ENCODE data around the gene ZNF565. TPM values are rescaled to one million over a fixed set of nuclear protein-coding genes. Genes with fewer than 3 reads are reported as not detected.

The ZNF565 gene
- total RNA-seq, 1 experiment from 2014 or later, result 3.0 TPM

DNA sequence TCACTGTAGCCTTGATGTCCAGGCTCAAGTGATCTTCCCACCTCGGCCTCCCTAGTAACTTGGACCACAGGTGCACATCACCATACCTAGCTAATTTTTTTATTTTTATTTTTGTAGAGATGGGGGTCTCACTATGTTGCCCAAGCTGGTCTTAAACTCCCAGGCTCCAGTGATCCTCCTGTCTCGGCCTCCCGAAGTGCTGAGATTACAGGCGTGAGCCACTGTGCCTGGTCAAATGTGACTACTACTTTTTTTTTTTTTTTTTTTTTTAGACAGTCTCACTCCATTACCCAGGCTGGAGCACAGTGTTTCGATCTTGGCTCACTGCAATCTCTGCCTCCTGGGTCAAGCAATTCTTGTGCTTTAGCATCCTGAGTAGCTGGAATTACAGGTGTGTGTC, 41.6 kb downstream of the ZNF565 start:
- Histone ChIP-seq H3K4me2 (ENCODE audit: low read length) (no peak overlapping the region), H3K9me2 (replicated peaks; ENCODE audit: low read length) (no peaks in the 10 kb centered on the region), H3K4me1 (ENCODE audit: insufficient read depth, low read length) (no peaks in the 10 kb centered on the region), H3K4me3 (ENCODE audit: low read length) (no peak overlapping the region), H3K27me3 (ENCODE audit: low read length) (no peaks in the 10 kb centered on the region), H4K20me1 (ENCODE audit: low read length) (no peaks in the 10 kb centered on the region), H3K79me2 (ENCODE audit: low read length) (no peaks in the 10 kb centered on the region), H3K9ac (ENCODE audit: low read length) (no peak overlapping the region), H3K36me3 (ENCODE audit: low read depth, low read length) (no peaks in the 10 kb centered on the region), H2AFZ (ENCODE audit: low read length) (no peak overlapping the region), H3F3A (ENCODE audit: low read length, unreplicated experiment) (no peaks in the 10 kb centered on the region), H3K27ac (ENCODE audit: low read length) (no peak overlapping the region), H3K9me3 (ENCODE audit: low read length) (no peaks in the 10 kb centered on the region)
- intact Hi-C loops (cut with micrococcal nuclease), result no loop called here
- POLR2A ChIA-PET (ENCODE audit: unreplicated experiment), result no interaction called here
- ATAC-seq, result no peak
- no TSS peak for BruUV-seq (replicated peaks)
- TF ChIP-seq EZH2 (IDR thresholded peaks at IDR 0.05; ENCODE audit: low read length, unreplicated experiment), result no peak
- no peak for TF ChIP-seq EZH2phosphoT487 (IDR thresholded peaks at IDR 0.05; ENCODE audit: borderline replicate concordance, low read length)
- CTCF ChIA-PET, result no interaction called here
- DNase-seq, result no peak

DNA sequence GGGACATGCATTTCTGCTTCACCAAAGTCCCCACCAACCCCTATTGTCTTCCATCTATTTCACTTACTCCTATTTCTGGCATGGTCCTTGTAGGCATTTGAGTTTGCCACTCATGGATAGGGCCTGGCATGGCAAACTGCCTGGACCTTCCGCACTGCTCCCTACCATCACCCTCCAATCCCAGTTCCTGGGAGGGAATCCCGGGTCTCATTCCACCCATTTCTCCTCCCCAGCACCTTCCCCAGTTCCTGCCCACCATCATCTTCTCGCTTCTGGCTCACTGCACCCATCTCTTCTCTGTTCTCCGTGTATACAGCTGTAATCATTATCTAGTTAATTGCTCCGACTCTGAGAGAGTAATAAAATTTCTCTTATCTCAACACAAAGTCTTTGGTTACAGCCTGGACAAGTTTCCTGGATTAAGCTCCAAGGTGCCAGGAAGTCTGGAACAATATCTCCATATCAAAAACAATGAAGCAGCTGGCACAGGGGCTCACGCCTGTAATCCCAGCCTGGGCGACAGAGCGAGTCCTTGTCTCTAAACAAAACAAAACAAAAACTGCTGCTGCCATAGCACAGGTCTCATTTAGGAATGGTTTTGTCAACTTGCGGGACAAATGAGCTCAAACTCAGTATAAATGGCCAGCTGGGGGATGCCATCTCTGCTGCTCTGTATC, 45.2 kb downstream of the ZNF565 start:
- no peak overlapping the region for H2AFZ ChIP-seq (ENCODE audit: low read length)
- H3K9ac ChIP-seq (ENCODE audit: low read length), result no peak overlapping the region
- no peaks in the 10 kb centered on the region for H3K9me3 ChIP-seq (ENCODE audit: low read length)
- H3K4me3 ChIP-seq (ENCODE audit: low read length), result no peak overlapping the region
- no peaks in the 10 kb centered on the region for H4K20me1 ChIP-seq (ENCODE audit: low read length)
- no peak overlapping the region for H3K27ac ChIP-seq (ENCODE audit: low read length)
- H3K79me2 ChIP-seq (ENCODE audit: low read length), result no peaks in the 10 kb centered on the region
- ChIA-PET POLR2A (ENCODE audit: unreplicated experiment) (interaction anchor here (0.8 kb wide), 1 partner anchor 41 kb away, joined by 3 read pairs; no protein-coding TSS in a partner anchor), CTCF (no interaction called here)
- H3K36me3 ChIP-seq (ENCODE audit: low read depth, low read length), result no peaks in the 10 kb centered on the region
- no TSS peak for BruUV-seq (replicated peaks)
- no peak overlapping the region for H3K4me2 ChIP-seq (ENCODE audit: low read length)
- no peaks in the 10 kb centered on the region for H3K9me2 ChIP-seq (replicated peaks; ENCODE audit: low read length)
- DNase-seq (no peak), ATAC-seq (no peak)
- intact Hi-C loops (cut with micrococcal nuclease), result no loop called here
- H3K27me3 ChIP-seq (ENCODE audit: low read length), result no peaks in the 10 kb centered on the region
- H3F3A ChIP-seq (ENCODE audit: low read length, unreplicated experiment), result no peaks in the 10 kb centered on the region
- H3K4me1 ChIP-seq (ENCODE audit: insufficient read depth, low read length), result no peaks in the 10 kb centered on the region
- no peak for TF ChIP-seq CTCF (conservative IDR thresholded peaks at IDR 0.05; ENCODE audit: low read depth, low read length)
- TF ChIP-seq EZH2phosphoT487 (IDR thresholded peaks at IDR 0.05; ENCODE audit: borderline replicate concordance, low read length), result no peak
- no peak for TF ChIP-seq EZH2 (IDR thresholded peaks at IDR 0.05; ENCODE audit: low read length, unreplicated experiment)

DNA sequence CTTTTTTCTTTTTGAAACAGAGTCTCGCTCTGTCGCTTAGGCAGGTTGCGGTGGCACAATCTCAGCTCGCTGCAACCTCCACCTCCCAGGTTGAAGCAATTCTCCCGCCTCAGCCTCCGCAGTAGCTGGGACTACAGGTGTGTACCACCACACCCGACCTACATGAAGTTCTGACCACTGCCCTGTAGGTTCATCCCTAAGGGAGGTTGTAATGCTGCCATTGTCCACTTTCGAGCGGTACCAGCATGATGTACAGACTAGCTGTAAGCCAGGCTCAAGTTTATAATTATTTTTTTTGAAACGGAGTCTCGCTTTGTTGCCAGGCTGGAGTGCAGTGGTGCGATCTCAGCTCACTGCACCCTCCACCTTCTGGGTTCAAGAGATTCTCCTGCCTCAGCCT, 50.7 kb downstream of the ZNF565 start:
- Histone ChIP-seq H3K9ac (ENCODE audit: low read length) (no peak overlapping the region), H3K36me3 (ENCODE audit: low read depth, low read length) (0 out of 2 replicates have a peak, but pooled peaks cover 4% of the 10 kb centered on the region), H4K20me1 (ENCODE audit: low read length) (no peaks in the 10 kb centered on the region), H3K27me3 (ENCODE audit: low read length) (no peaks in the 10 kb centered on the region), H3F3A (ENCODE audit: low read length, unreplicated experiment) (no peaks in the 10 kb centered on the region), H3K4me1 (ENCODE audit: insufficient read depth, low read length) (no peaks in the 10 kb centered on the region), H3K79me2 (ENCODE audit: low read length) (no peaks in the 10 kb centered on the region), H3K4me3 (ENCODE audit: low read length) (no peak overlapping the region), H3K4me2 (ENCODE audit: low read length) (no peak overlapping the region), H3K9me3 (ENCODE audit: low read length) (no peaks in the 10 kb centered on the region), H3K27ac (ENCODE audit: low read length) (no peak overlapping the region), H3K9me2 (replicated peaks; ENCODE audit: low read length) (no peaks in the 10 kb centered on the region), H2AFZ (ENCODE audit: low read length) (no peak overlapping the region)
- no peak for TF ChIP-seq CTCF (conservative IDR thresholded peaks at IDR 0.05; ENCODE audit: low read depth, low read length)
- no peak for TF ChIP-seq EZH2 (IDR thresholded peaks at IDR 0.05; ENCODE audit: low read length, unreplicated experiment)
- no peak for TF ChIP-seq EZH2phosphoT487 (IDR thresholded peaks at IDR 0.05; ENCODE audit: borderline replicate concordance, low read length)
- intact Hi-C loops (cut with micrococcal nuclease), result no loop called here
- ChIA-PET CTCF (no interaction called here), POLR2A (ENCODE audit: unreplicated experiment) (no interaction called here)
- ATAC-seq, result no peak
- no peak for DNase-seq
- BruUV-seq (replicated peaks), result no TSS peak

All from PC-3 (cell line).